Sigmoid colon (tissue), 7 donors: ENCODE data around the gene BAX. TPM values are rescaled to one million over a fixed set of nuclear protein-coding genes. Genes with fewer than 3 reads are reported as not detected.
A peak's percentile ranks its signal among the peaks of the same experiment; 100 is the strongest.

Source experiments
- DNase-seq: peaks from one replicate; pipeline ENCODE4 v3.0.0-alpha.2; 2019
- H3K27ac ChIP-seq, 4 donors: fragments of 200-600 bp; sonication (generic); one replicate each; pipeline ENCODE4 v1.5.1; 2016 to 2019; ENCODE audit warnings: mild to moderate bottlenecking in 1 of 4
- H3K27me3 ChIP-seq, 3 donors: fragments of 200-600 bp; sonication (generic); one replicate each; pipeline ENCODE4 v1.5.1; 2019; ENCODE audit warnings: mild to moderate bottlenecking in 1 of 3
- H3K36me3 ChIP-seq, 4 donors: fragments of 200-600 bp; sonication (generic); one replicate each; pipeline ENCODE4 v1.5.1; 2016 to 2019
- H3K4me1 ChIP-seq, 4 donors: fragments of 200-600 bp; sonication (generic); one replicate each; pipeline ENCODE4 v1.5.1; 2017 to 2019
- H3K4me3 ChIP-seq, 4 donors: fragments of 200-600 bp; sonication (generic); one replicate each; pipeline ENCODE4 v1.5.1; 2017 to 2019; ENCODE audit warnings: mild to moderate bottlenecking in 2 of 4, moderate library complexity in 1 of 4
- H3K9me3 ChIP-seq, 4 donors: fragments of 200-600 bp in 3 of 4; sonication (generic) in 3 of 4; one replicate each; pipeline versions ENCODE4 v1.5.1 to v1.6.1; 2013 to 2019
- CTCF ChIP-seq, 4 experiments: fragments of 450-650 bp in 3 of 4; fragments of 200-600 bp in 1 of 4; IDR thresholded peaks; one replicate each; pipeline ENCODE4 v1.5.1; 2016 to 2019; ENCODE audit warnings: antibody characterized with exemption in 4 of 4, mild to moderate bottlenecking in 3 of 4, moderate library complexity in 2 of 4
- EP300 ChIP-seq, 4 donors: sonication (generic); formaldehyde crosslinking; IDR thresholded peaks; one replicate each; pipeline ENCODE4 v1.6.1; 2017; ENCODE audit warnings: antibody characterized with exemption in 4 of 4
- POLR2A ChIP-seq, 2 donors: fragments of 450-650 bp; IDR thresholded peaks; one replicate each; pipeline ENCODE4 v1.6.1; 2016; ENCODE audit warnings: antibody characterized with exemption in 2 of 2, mild to moderate bottlenecking in 2 of 2, moderate library complexity in 2 of 2
- POLR2AphosphoS5 ChIP-seq, 4 donors: sonication (generic); formaldehyde crosslinking; IDR thresholded peaks; one replicate each; pipeline ENCODE4 v1.6.1; 2017; ENCODE audit warnings: antibody characterized with exemption in 4 of 4
- WGBS, 2 donors: extraction: QIAGEN DNeasy Blood & Tissue Kit; methylation state at CpG; one replicate each; pipeline ENCODE4 v1.1.7; 2013; 5-methylcytosine and 5-hydroxymethylcytosine counted together
- intact Hi-C: fragments of 100-400 bp; cut with DNase I; formaldehyde crosslinking; loops from one replicate; pipeline ENCODE4 v1.15.1; 2023
- polyA plus RNA-seq, 3 donors: library from polyadenylated mRNA; stranded (reverse); fragments of 200-250 nt; gene quantifications; one replicate each; pipeline ENCODE4 v1.2.3, GENCODE V29; 2013
- total RNA-seq, 4 donors: library from RNA; depleted of rRNA; stranded (reverse); fragments of >200 nt; gene quantifications; one replicate each; pipeline ENCODE4 v1.1.0, GENCODE V29; 2016
- donor health status: healthy with polysubstance abuse.
- donor health status: Bipolar disorder and iron deficiency.
- donor health status: healthy.

BAX gene
- total and polyA plus RNA-seq, 7 donors: 17.9 to 216 (median 61.5) TPM

- H3K27ac ChIP-seq: peak overlapping the region in 2 of 4 donors; percentile 2 to 16
- no peak for DNase-seq
- no peak overlapping the region for H3K4me3 ChIP-seq
- TF ChIP-seq CTCF (IDR thresholded peaks at IDR 0.05): no peak
- no peak for TF ChIP-seq POLR2A (IDR thresholded peaks at IDR 0.05)
- no peak for TF ChIP-seq EP300 (IDR thresholded peaks at IDR 0.05)
- no peak for TF ChIP-seq POLR2AphosphoS5 (IDR thresholded peaks at IDR 0.05)
- H3K4me1 ChIP-seq: peaks cover 0 to 36% (median 32%) of the 10 kb centered on the region in 4 donors
- intact Hi-C loops: loop anchor here (5.0 kb wide), 1 partner anchor 158 kb away; no protein-coding TSS in a partner anchor
- H3K36me3 ChIP-seq: peaks cover 4 to 39% (median 13%) of the 10 kb centered on the region in 4 donors
- WGBS, 2 donors: 87 to 92% methylated on average over 17 of the region's 17 CpGs
- H3K27me3 ChIP-seq: no peaks in the 10 kb centered on the region
- no peaks in the 10 kb centered on the region for H3K9me3 ChIP-seq
Observed at GRCh38 chr19:48989701-48990291, 35.1 kb downstream of the BAX start.

- TF ChIP-seq EP300 (IDR thresholded peaks at IDR 0.05) (no peak), POLR2AphosphoS5 (IDR thresholded peaks at IDR 0.05) (no peak), CTCF (IDR thresholded peaks at IDR 0.05) (no peak), POLR2A (IDR thresholded peaks at IDR 0.05) (no peak)
- Histone ChIP-seq H3K4me3 (no peak overlapping the region), H3K27ac (peak overlapping the region in 1 of 4 donors; percentile 16), H3K9me3 (no peaks in the 10 kb centered on the region), H3K36me3 (peaks cover 0 to 33% (median 10%) of the 10 kb centered on the region in 4 donors), H3K4me1 (peaks cover 0 to 42% (median 37%) of the 10 kb centered on the region in 4 donors), H3K27me3 (no peaks in the 10 kb centered on the region)
- intact Hi-C loops: loop anchor here (5.0 kb wide), 1 partner anchor 157 kb away; no protein-coding TSS in a partner anchor
- DNase-seq: no peak
- WGBS, 2 donors: 81 to 88% methylated on average over 4 of the region's 4 CpGs
Observed at GRCh38 chr19:48990400-48990799, 35.7 kb downstream of the BAX start.

- DNase-seq: peak; percentile 67
- no peak for TF ChIP-seq EP300 (IDR thresholded peaks at IDR 0.05)
- TF ChIP-seq POLR2A (IDR thresholded peaks at IDR 0.05): no peak
- TF ChIP-seq CTCF (IDR thresholded peaks at IDR 0.05): no peak
- no peak for TF ChIP-seq POLR2AphosphoS5 (IDR thresholded peaks at IDR 0.05)
- Histone ChIP-seq H3K4me1 (peaks cover 0 to 42% (median 37%) of the 10 kb centered on the region in 4 donors), H3K36me3 (peaks cover 0 to 26% (median 8%) of the 10 kb centered on the region in 4 donors), H3K27ac (peak overlapping the region in 3 of 4 donors; percentile 88 to 97 (median 88)), H3K27me3 (no peaks in the 10 kb centered on the region), H3K4me3 (peak overlapping the region in 2 of 4 donors; percentile 58 to 61), H3K9me3 (no peaks in the 10 kb centered on the region)
- intact Hi-C loops: loop anchor here (5.0 kb wide), 1 partner anchor 156 kb away; no protein-coding TSS in a partner anchor
- 91% methylated on average over 22 of the region's 22 CpGs for WGBS, 2 donors
Observed at GRCh38 chr19:48991011-48991609, 36.4 kb downstream of the BAX start.

- peaks cover 0 to 42% (median 37%) of the 10 kb centered on the region in 4 donors for H3K4me1 ChIP-seq
- WGBS, 2 donors: 19 to 40% methylated on average over 8 of the region's 8 CpGs
Observed at GRCh38 chr19:48991873-48992580, 37.4 kb downstream of the BAX start.

More at GRCh38 chr19:48991873-48992580, 37.4 kb downstream of the BAX start:
- H3K27me3 ChIP-seq: no peaks in the 10 kb centered on the region
- intact Hi-C loops: loop anchor here (5.0 kb wide), 1 partner anchor 155 kb away; no protein-coding TSS in a partner anchor
- H3K4me3 ChIP-seq: peak overlapping the region; percentile 58 to 76 (median 67)
- H3K27ac ChIP-seq: peak overlapping the region; percentile 88 to 97 (median 90)
- DNase-seq: peak; percentile 88
- H3K9me3 ChIP-seq: no peaks in the 10 kb centered on the region
- peaks cover 0 to 25% (median 6%) of the 10 kb centered on the region in 4 donors for H3K36me3 ChIP-seq
- peak; percentile 29 to 58 for TF ChIP-seq POLR2A (IDR thresholded peaks at IDR 0.05)
- no peak for TF ChIP-seq EP300 (IDR thresholded peaks at IDR 0.05)
- TF ChIP-seq CTCF (IDR thresholded peaks at IDR 0.05): no peak
- peak; percentile 71 to 88 (median 81) for TF ChIP-seq POLR2AphosphoS5 (IDR thresholded peaks at IDR 0.05)
